HG03108 (cell line): Measurements from ENCODE around the gene PPP6R2.
"Not testable (repeated sequence)": the region's sequence is repeated elsewhere in the genome, so short reads cannot be mapped to it uniquely, and the experiment has no call there.

ENCODE experiments used
- ATAC-seq: cut with Tn5 transposase; IDR thresholded peaks from one replicate; pipeline ENCODE4 v1.9.1; 2021; ENCODE audit warnings: moderate library complexity; ENCODE audit not compliant: unreplicated experiment

PPP6R2 gene

GRCh38 chr22:50317178-50317577 is 25.9 kb upstream of the PPP6R2 start:
- no peak for ATAC-seq

GRCh38 chr22:50317674-50318073 is 25.5 kb upstream of the PPP6R2 start:
- no peak for ATAC-seq

- no peak for ATAC-seq
Measured at GRCh38 chr22:50318356-50318697, 24.8 kb upstream of the PPP6R2 start.

- ATAC-seq: no peak
Measured at GRCh38 chr22:50318698-50319411, 24.3 kb upstream of the PPP6R2 start.

- no peak for ATAC-seq
Measured at GRCh38 chr22:50319503-50319951, 23.6 kb upstream of the PPP6R2 start.

GRCh38 chr22:50320116-50320515 is 23.0 kb upstream of the PPP6R2 start:
- no peak for ATAC-seq

- ATAC-seq: no peak
Measured at GRCh38 chr22:50320671-50321325, 22.3 kb upstream of the PPP6R2 start.

- ATAC-seq: not testable (repeated sequence)
Measured at GRCh38 chr22:50322382-50323104, 20.6 kb upstream of the PPP6R2 start.

GRCh38 chr22:50323900-50324299 is 19.2 kb upstream of the PPP6R2 start:
- no peak for ATAC-seq

- ATAC-seq: no peak
Measured at GRCh38 chr22:50325444-50326224, 17.5 kb upstream of the PPP6R2 start.

- peak; percentile 11 for ATAC-seq
Measured at GRCh38 chr22:50326225-50326955, 16.7 kb upstream of the PPP6R2 start.

- peak; percentile 80 for ATAC-seq
Measured at GRCh38 chr22:50326956-50327710, 16.0 kb upstream of the PPP6R2 start, which contains the start of gene DENND6B. TSS of gene DENND6B (minus strand) at chr22:50327012. CDS start at chr22:50326988, 24 bp downstream.

GRCh38 chr22:50327711-50328019 is 15.5 kb upstream of the PPP6R2 start:
- ATAC-seq: no peak

- no peak for ATAC-seq
Measured at GRCh38 chr22:50329236-50329635, 13.9 kb upstream of the PPP6R2 start.

- ATAC-seq: not testable (repeated sequence)
Measured at GRCh38 chr22:50334433-50334832, 8.7 kb upstream of the PPP6R2 start.

- no peak for ATAC-seq
Measured at GRCh38 chr22:50337262-50338041, 5.7 kb upstream of the PPP6R2 start.

- no peak for ATAC-seq
Measured at GRCh38 chr22:50338042-50338573, 5.0 kb upstream of the PPP6R2 start.

GRCh38 chr22:50338860-50339462 is 4.2 kb upstream of the PPP6R2 start:
- ATAC-seq: no peak
